Measurements from ENCODE around the gene LPIN3.

DNA sequence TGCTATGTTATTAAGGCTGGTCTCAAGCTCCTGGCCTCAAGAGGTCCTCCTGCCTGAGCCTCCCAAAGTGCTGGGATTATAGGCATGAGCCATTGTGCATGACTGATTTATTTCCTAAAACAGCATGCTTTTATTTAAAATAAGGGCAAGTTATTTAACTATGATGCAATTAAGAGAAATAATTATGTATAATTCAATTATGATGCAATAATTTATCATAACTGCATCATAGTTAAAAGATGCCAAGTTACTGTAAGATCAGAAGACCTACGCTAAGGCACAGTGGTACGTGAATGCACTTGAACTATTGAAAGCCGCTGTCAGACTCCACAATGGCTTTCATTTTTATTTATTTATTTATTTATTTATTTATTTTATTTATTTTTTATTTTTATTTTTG lies 50.3 kb downstream of the LPIN3 start:
- TF ChIP-seq, protein P1, sequence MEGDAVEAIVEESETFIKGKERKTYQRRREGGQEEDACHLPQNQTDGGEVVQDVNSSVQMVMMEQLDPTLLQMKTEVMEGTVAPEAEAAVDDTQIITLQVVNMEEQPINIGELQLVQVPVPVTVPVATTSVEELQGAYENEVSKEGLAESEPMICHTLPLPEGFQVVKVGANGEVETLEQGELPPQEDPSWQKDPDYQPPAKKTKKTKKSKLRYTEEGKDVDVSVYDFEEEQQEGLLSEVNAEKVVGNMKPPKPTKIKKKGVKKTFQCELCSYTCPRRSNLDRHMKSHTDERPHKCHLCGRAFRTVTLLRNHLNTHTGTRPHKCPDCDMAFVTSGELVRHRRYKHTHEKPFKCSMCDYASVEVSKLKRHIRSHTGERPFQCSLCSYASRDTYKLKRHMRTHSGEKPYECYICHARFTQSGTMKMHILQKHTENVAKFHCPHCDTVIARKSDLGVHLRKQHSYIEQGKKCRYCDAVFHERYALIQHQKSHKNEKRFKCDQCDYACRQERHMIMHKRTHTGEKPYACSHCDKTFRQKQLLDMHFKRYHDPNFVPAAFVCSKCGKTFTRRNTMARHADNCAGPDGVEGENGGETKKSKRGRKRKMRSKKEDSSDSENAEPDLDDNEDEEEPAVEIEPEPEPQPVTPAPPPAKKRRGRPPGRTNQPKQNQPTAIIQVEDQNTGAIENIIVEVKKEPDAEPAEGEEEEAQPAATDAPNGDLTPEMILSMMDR (IDR thresholded peaks at IDR 0.05; ENCODE audit: low read depth, low read length) = no peak
- TF ChIP-seq POLR2A (IDR thresholded peaks at IDR 0.05; ENCODE audit: extremely low read depth, insufficient read length) (no peak), MYC (IDR thresholded peaks at IDR 0.05; ENCODE audit: low read depth, low read length) (no peak)

Data from NB4 (cell line).